H1 (cell line): ENCODE data around the gene TJP2. TPM values are rescaled to one million over a fixed set of nuclear protein-coding genes. Genes with fewer than 3 reads are reported as not detected.

Experiments
- CTCF ChIA-PET: fragments of 300-600 bp; sonication (Branson Sonifier 250); formaldehyde crosslinking; loops from one replicate; lab custom pipeline; 2021; ENCODE audit not compliant: partially characterized antibody; lab: Charles Lee
- POLR2A ChIA-PET: fragments of 300-600 bp; sonication (Branson Sonifier 250); formaldehyde crosslinking; loops from one replicate; lab custom pipeline; 2021; ENCODE audit warnings: inconsistent platforms; ENCODE audit not compliant: partially characterized antibody; lab: Charles Lee
- DNase-seq, 2 experiments: peaks; one replicate each; pipeline versions ENCODE4 v3.0.0 to v3.0.0-alpha.2; 2010 to 2022; ENCODE audit warnings: low spot score in 2 of 2, low read depth in 1 of 2, mixed read lengths in 1 of 2
- FAIRE-seq: peaks from 2 replicates; lab custom pipeline; 2011; peaks lifted over from hg19 to GRCh38; lab: Jason Lieb, UNC
- H2AFZ ChIP-seq: 2 replicates; pipeline ENCODE4 v1.8.1; 2012; ENCODE audit warnings: low read length, inconsistent platforms
- H2AK5ac ChIP-seq: 2 replicates; pipeline ENCODE4 v1.6.1; 2013; ENCODE audit warnings: low read depth, low read length
- H2BK120ac ChIP-seq: replicated peaks from 2 replicates; pipeline ENCODE3; 2013; ENCODE audit warnings: low read depth, low read length, inconsistent platforms
- H2BK12ac ChIP-seq: 2 replicates; pipeline ENCODE4 v1.6.1; 2013; ENCODE audit warnings: low read depth, low read length
- H2BK15ac ChIP-seq: 2 replicates; pipeline ENCODE4 v1.6.1; 2013; ENCODE audit warnings: low read length
- H2BK20ac ChIP-seq: 2 replicates; pipeline ENCODE4 v1.6.1; 2013; ENCODE audit warnings: low read length
- H2BK5ac ChIP-seq: 2 replicates; pipeline ENCODE4 v1.6.1; 2013; ENCODE audit warnings: low read depth, low read length
- H3K14ac ChIP-seq: 2 replicates; pipeline ENCODE4 v1.6.1; 2013; ENCODE audit warnings: inconsistent platforms; ENCODE audit not compliant: insufficient read length
- H3K18ac ChIP-seq: 2 replicates; pipeline ENCODE4 v1.6.1; 2013; ENCODE audit warnings: low read length; ENCODE audit errors: extremely low read depth
- H3K23ac ChIP-seq: 2 replicates; pipeline ENCODE4 v1.6.1; 2013; ENCODE audit warnings: inconsistent platforms; ENCODE audit not compliant: insufficient read length
- H3K23me2 ChIP-seq: 2 replicates; pipeline ENCODE4 v1.6.1; 2013; ENCODE audit warnings: low read depth, low read length
- H3K27ac ChIP-seq: 2 replicates; pipeline ENCODE4 v1.6.1; 2011; ENCODE audit warnings: low read depth, low read length, inconsistent platforms
- H3K27me3 ChIP-seq, 4 experiments: replicated peaks in 1 of 4; 1 replicate in 1 of 4; 2 replicates in 3 of 4; pipeline versions ENCODE4 v1.6.1 to v1.8.1; 2011 to 2013; ENCODE audit warnings: low read length in 3 of 4, mild to moderate bottlenecking in 3 of 4, inconsistent platforms in 2 of 4, mixed read lengths in 2 of 4, moderate library complexity in 1 of 4; ENCODE audit not compliant: control insufficient read depth in 3 of 4, insufficient read depth in 3 of 4; ENCODE audit errors: extremely low read depth in 1 of 4
- H3K36me3 ChIP-seq, 4 experiments: 2 replicates each; pipeline versions ENCODE4 v1.6.1 to v1.8.1; 2011 to 2013; ENCODE audit warnings: mild to moderate bottlenecking in 4 of 4, low read length in 3 of 4, moderate library complexity in 2 of 4, control low read depth in 1 of 4, inconsistent platforms in 1 of 4; ENCODE audit not compliant: insufficient read depth in 4 of 4, control insufficient read depth in 2 of 4
- H3K4ac ChIP-seq: replicated peaks from 2 replicates; pipeline ENCODE3; 2013; ENCODE audit warnings: low read length, low read depth, mixed read lengths, inconsistent platforms; ENCODE audit not compliant: insufficient read length
- H3K4me1 ChIP-seq, 4 experiments: replicated peaks in 1 of 4; 1 replicate in 1 of 4; 2 replicates in 3 of 4; pipeline versions ENCODE4 v1.6.1 to v1.8.1; 2011 to 2013; ENCODE audit warnings: low read length in 3 of 4, inconsistent platforms in 2 of 4, mixed read lengths in 1 of 4; ENCODE audit not compliant: insufficient read depth in 4 of 4, control insufficient read depth in 3 of 4
- H3K4me2 ChIP-seq, 2 experiments: 2 replicates each; pipeline versions ENCODE4 v1.6.1 to v1.8.1; 2011 to 2013; ENCODE audit warnings: low read depth in 2 of 2, low read length in 2 of 2, control low read depth in 1 of 2, inconsistent platforms in 1 of 2, mild to moderate bottlenecking in 1 of 2; ENCODE audit not compliant: insufficient read depth in 1 of 2
- H3K4me3 ChIP-seq, 4 experiments: fragments of 200-600, 300-600 bp in 1 of 4; sonication (generic), shearing (Covaris generic), sonication (Bioruptor Twin) in 1 of 4; 2 replicates each; pipeline versions ENCODE4 v1.5.1 to v1.8.1; 2011 to 2016; ENCODE audit warnings: low read length in 4 of 4, low read depth in 3 of 4, control low read depth in 2 of 4, inconsistent platforms in 2 of 4, mild to moderate bottlenecking in 2 of 4, mixed read lengths in 1 of 4, moderate library complexity in 1 of 4; ENCODE audit not compliant: insufficient read depth in 2 of 4; ENCODE audit errors: extremely low read depth in 1 of 4
- H3K56ac ChIP-seq: replicated peaks from 2 replicates; pipeline ENCODE3; 2013; ENCODE audit warnings: low read depth, mild to moderate bottlenecking, mixed read lengths, low read length, inconsistent platforms; ENCODE audit not compliant: insufficient read length
- H3K79me1 ChIP-seq: 2 replicates; pipeline ENCODE4 v1.6.1; 2013; ENCODE audit warnings: low read depth, low read length, control low read depth
- H3K79me2 ChIP-seq, 2 experiments: 2 replicates each; pipeline versions ENCODE4 v1.6.1 to v1.8.1; 2012 to 2013; ENCODE audit warnings: low read length in 2 of 2, mild to moderate bottlenecking in 2 of 2, inconsistent platforms in 1 of 2; ENCODE audit not compliant: insufficient read depth in 2 of 2, control insufficient read depth in 1 of 2
- H3K9ac ChIP-seq, 4 experiments: replicated peaks in 1 of 4; 1 replicate in 1 of 4; 2 replicates in 3 of 4; pipeline versions ENCODE4 v1.6.1 to v1.8.1; 2011 to 2013; ENCODE audit warnings: low read depth in 3 of 4, low read length in 3 of 4, control low read depth in 2 of 4, mild to moderate bottlenecking in 2 of 4, moderate library complexity in 2 of 4, inconsistent platforms in 1 of 4; ENCODE audit errors: extremely low read depth in 1 of 4
- H3K9me3 ChIP-seq, 2 experiments: 2 replicates each; pipeline versions ENCODE4 v1.6.1 to v1.8.1; 2012 to 2013; ENCODE audit warnings: mild to moderate bottlenecking in 2 of 2, moderate library complexity in 2 of 2, control low read depth in 1 of 2, inconsistent platforms in 1 of 2, low read depth in 1 of 2, low read length in 1 of 2, mixed read lengths in 1 of 2; ENCODE audit not compliant: insufficient read depth in 2 of 2
- H4K20me1 ChIP-seq, 2 experiments: replicated peaks in 1 of 2; 2 replicates each; pipeline versions ENCODE3 to v1.8.1; 2011 to 2013; ENCODE audit warnings: inconsistent platforms in 2 of 2, low read length in 2 of 2, mild to moderate bottlenecking in 1 of 2; ENCODE audit not compliant: insufficient read depth in 2 of 2, control insufficient read depth in 1 of 2
- H4K5ac ChIP-seq: 2 replicates; pipeline ENCODE4 v1.6.1; 2013; ENCODE audit warnings: low read length, low read depth, mixed read lengths, inconsistent platforms; ENCODE audit not compliant: insufficient read length
- H4K8ac ChIP-seq: 2 replicates; pipeline ENCODE4 v1.8.0; 2013; ENCODE audit warnings: mild to moderate bottlenecking, moderate library complexity, low read length, inconsistent platforms; ENCODE audit not compliant: insufficient read depth; ENCODE audit errors: extremely low read depth
- H4K91ac ChIP-seq: replicated peaks from 2 replicates; pipeline ENCODE3; 2013; ENCODE audit warnings: low read length, mixed read lengths, inconsistent platforms; ENCODE audit not compliant: insufficient read length
- BRCA1 ChIP-seq: IDR thresholded peaks from 2 replicates; pipeline ENCODE4 v1.6.1; 2012; ENCODE audit warnings: low read depth, low read length, improper control_type of control experiment
- HDAC6 ChIP-seq: IDR thresholded peaks from one replicate; pipeline ENCODE4 v1.7.1; 2012; ENCODE audit warnings: low read depth, mild to moderate bottlenecking, inconsistent platforms, low read length, moderate library complexity
- JUN ChIP-seq: IDR thresholded peaks from 2 replicates; pipeline ENCODE4 v1.6.1; 2011; ENCODE audit warnings: low read depth, mild to moderate bottlenecking, improper control_type of control experiment, low read length
- PHF8 ChIP-seq: fragments of 200-600 bp; sonication (generic); conservative IDR thresholded peaks from 2 replicates; pipeline ENCODE4 v1.7.1; 2012; ENCODE audit warnings: low read depth, mild to moderate bottlenecking, inconsistent platforms, low read length, moderate library complexity
- RFX5 ChIP-seq: IDR thresholded peaks from 2 replicates; pipeline ENCODE4 v1.6.1; 2011; ENCODE audit warnings: low read depth, low read length, improper control_type of control experiment, borderline replicate concordance
- RNF2 ChIP-seq: fragments of 200-900, 300-1000 bp; sonication (generic); IDR thresholded peaks from 2 replicates; pipeline ENCODE4 v1.7.1; 2016; ENCODE audit warnings: borderline replicate concordance, low read depth, mild to moderate bottlenecking, antibody characterized with exemption, low read length; ENCODE audit not compliant: poor library complexity, severe bottlenecking; ENCODE audit errors: missing control alignments
- RXRA ChIP-seq: IDR thresholded peaks from 2 replicates; pipeline ENCODE4 v1.6.1; 2011; ENCODE audit warnings: low read depth, mild to moderate bottlenecking, low read length, moderate library complexity; ENCODE audit not compliant: insufficient read depth
- SIRT6 ChIP-seq: IDR thresholded peaks from one replicate; pipeline ENCODE4 v1.7.1; 2012; ENCODE audit warnings: low read length, inconsistent platforms
- SIX5 ChIP-seq: IDR thresholded peaks from 2 replicates; pipeline ENCODE4 v1.6.1; 2011; ENCODE audit warnings: mild to moderate bottlenecking, low read depth, low read length
- SRF ChIP-seq: IDR thresholded peaks from 2 replicates; pipeline ENCODE4 v1.6.1; 2011; ENCODE audit warnings: mild to moderate bottlenecking, low read depth, low read length, moderate library complexity
- TAF7 ChIP-seq: optimal IDR thresholded peaks from 2 replicates; pipeline ENCODE3; 2011; ENCODE audit warnings: low read depth, mild to moderate bottlenecking, inconsistent platforms, low read length, moderate library complexity, borderline replicate concordance
- WGBS, 2 experiments: shearing (Covaris generic) in 1 of 2; methylation state at CpG; one replicate each; pipeline versions ENCODE4 v1.1.6 to v1.1.7; 2013 to 2015; ENCODE audit warnings: low lambda C conversion rate in 2 of 2, mixed read lengths in 2 of 2, inconsistent platforms in 1 of 2, low coverage in 1 of 2, missing lambda C conversion rate in 1 of 2; ENCODE audit not compliant: insufficient replicate concordance in 2 of 2, insufficient coverage in 1 of 2, insufficient read length in 1 of 2; ENCODE audit errors: extremely low coverage in 1 of 2, missing lambda C conversion rate in 1 of 2; 5-methylcytosine and 5-hydroxymethylcytosine counted together
- polyA plus RNA-seq, 7 experiments: library from polyadenylated mRNA; depleted of rRNA in 3 of 7; stranded (reverse) in 5 of 7; unstranded in 2 of 7; fragments of >200 nt in 5 of 7; fragments of 200-250 nt in 2 of 7; gene quantifications; 1 replicate in 5 of 7; 2 replicates in 1 of 7; 4 replicates in 1 of 7; pipeline versions ENCODE4 v1.2.1 to v1.2.3, GENCODE V29; 2011 to 2013; ENCODE audit warnings: missing spikeins in 2 of 7, mixed read lengths in 2 of 7
- total RNA-seq: library from RNA; stranded (reverse); fragmentation: NEBNext Ultra II Directional; extraction: Animal tissue kit (Norgen Biotek cat#: 25700); gene quantifications from 2 replicates; pipeline ENCODE4 v1.2.1, GENCODE V29; 2021

TJP2 gene
- total and polyA plus RNA-seq, 2 of the 8 experiments (the other 6 are each of a cell fraction or from before 2014, with no cell fraction given) = 54.9 to 137 TPM

- Histone ChIP-seq H3K56ac (no peak overlapping the region), H2BK12ac (no peak overlapping the region), H3K27me3 (peaks cover 0 to 7% (median under 1%) of the 10 kb centered on the region in 4 experiments; a peak in 1 of 7 replicates), H3K23me2 (peaks cover 2% of the 10 kb centered on the region; the same call in 1 of the 2 replicates), H3K4ac (peak overlapping the region; percentile 32), H3K79me2 (no peaks in the 10 kb centered on the region), H2AK5ac (no peak overlapping the region), H3K4me1 (peaks cover 0 to 9% (median 6%) of the 10 kb centered on the region in 4 experiments; a peak in 4 of 7 replicates), H2BK20ac (0 out of 2 replicates have a peak overlapping the region, but pooled peaks have one; percentile 19), H3K4me2 (no peak overlapping the region; a peak in 1 of 4 replicates), H3K27ac (no peak overlapping the region), H3K18ac (no peak overlapping the region), H4K8ac (no peak overlapping the region; the same call in 1 of the 2 replicates), H2BK5ac (no peak overlapping the region; the same call in 1 of the 2 replicates), H3K79me1 (no peaks in the 10 kb centered on the region), H3K14ac (no peak overlapping the region), H3K4me3 (no peak overlapping the region), H3K9me3 (peaks cover 0 to 3% of the 10 kb centered on the region in 2 experiments; a peak in 3 of 4 replicates), H2BK15ac (no peak overlapping the region), H3K23ac (no peak overlapping the region), H4K91ac (peak overlapping the region; percentile 17), H3K36me3 (no peaks in the 10 kb centered on the region), H3K9ac (no peak overlapping the region), H4K5ac (no peak overlapping the region), H4K20me1 (no peaks in the 10 kb centered on the region), H2BK120ac (no peak overlapping the region), H2AFZ (peak overlapping the region; percentile 26; the same call in 1 of the 2 replicates)
- DNase-seq (no peak), FAIRE-seq (peak; percentile 13)
- 66% methylated on average over 6 of the region's 6 CpGs; no CpG with 5 or more reads in 1 of the 2 experiments for WGBS, 2 experiments
- CTCF ChIA-PET = interaction anchor here (1.0 to 3.2 kb wide), 4 partner anchors 10 to 162 kb away, joined by 3 to 24 read pairs (median 4); no protein-coding TSS in a partner anchor
- POLR2A ChIA-PET = interaction anchor here (0.5 to 5.7 kb wide), 6 partner anchors 8 to 1101 kb away, joined by 3 to 48 read pairs (median 4); no protein-coding TSS in a partner anchor
- TF ChIP-seq JUN (no peak), SRF (no peak), RNF2 (no peak), HDAC6 (no peak), TAF7 (no peak), SIRT6 (no peak), RXRA (no peak), BRCA1 (no peak), PHF8 (no peak), SIX5 (no peak), RFX5 (no peak)
These were observed 145.4 kb downstream of the TJP2 start for GRCh38 chr9:69319324-69320025.
